Measurements from ENCODE around the gene CTDNEP1. TPM values are rescaled to one million over a fixed set of nuclear protein-coding genes. Genes with fewer than 3 reads are reported as not detected.

Gene CTDNEP1
- total and polyA plus RNA-seq, 2 donors (not counting 3 experiments of a cell fraction or from before 2014, with no cell fraction given), result 130 to 143 TPM

- intact Hi-C loops (cut with micrococcal nuclease) (loop anchor here (5.0 kb wide), 1 partner anchor 186 kb away; the partner anchor contains the start of genes FGF11 and TMEM102), dilution Hi-C loops (cut with MboI; ENCODE audit: extremely low pct_ligation_motif_present, low sequenced_read_pairs) (no loop called here)
- no peaks in the 10 kb centered on the region for H3K27me3 ChIP-seq (ENCODE audit: control insufficient read depth in 2 of 2, insufficient read depth in 2 of 2, low read length in 2 of 2)
- H3K9me1 ChIP-seq (replicated peaks; ENCODE audit: control insufficient read depth, extremely low read depth, insufficient read depth, low read length), result no peaks in the 10 kb centered on the region
- H3K4me2 ChIP-seq (ENCODE audit: insufficient read depth, low read length), result peak overlapping the region; percentile 75
- POLR2A ChIA-PET, result no interaction called here
- no peaks in the 10 kb centered on the region for H3K9me3 ChIP-seq (replicated peaks; ENCODE audit: control insufficient read depth, insufficient read depth, low read length)
- FAIRE-seq (peak; percentile 8), DNase-seq (ENCODE audit: low read depth, low spot score) (peak; percentile 42)
- H3K4me3 ChIP-seq (replicated peaks in 1 of 3; ENCODE audit: insufficient read depth in 1 of 3, low read depth in 1 of 3, low read length in 3 of 3), result peak overlapping the region; percentile 57 to 87 (median 83)
- H3K9ac ChIP-seq (replicated peaks; ENCODE audit: extremely low read depth, insufficient read depth, low read length), result peak overlapping the region; percentile 80
- H3K4me1 ChIP-seq (ENCODE audit: control insufficient read depth, extremely low read depth, insufficient read depth, low read length), result peaks cover 23% of the 10 kb centered on the region
- H2AFZ ChIP-seq (ENCODE audit: low read depth, low read length), result no peak overlapping the region
- H3K36me3 ChIP-seq (ENCODE audit: control insufficient read depth in 2 of 2, extremely low read depth in 1 of 2, insufficient read depth in 2 of 2, low read length in 2 of 2), result peaks cover 0 to 15% of the 10 kb centered on the region in 2 experiments
- no TSS peak for BruUV-seq (replicated peaks)
- peak overlapping the region; percentile 30 for H3K27ac ChIP-seq (ENCODE audit: insufficient read depth, low read depth, low read length)
- TF ChIP-seq FOS (IDR thresholded peaks at IDR 0.05; ENCODE audit: borderline replicate concordance, insufficient read depth, low read length), result no peak
- TF ChIP-seq JUN (IDR thresholded peaks at IDR 0.05; ENCODE audit: borderline replicate concordance, insufficient read depth, insufficient read length, low read depth), result no peak
- no peak for TF ChIP-seq GATA2 (IDR thresholded peaks at IDR 0.05; ENCODE audit: insufficient read depth, insufficient read length, low read depth, low read length)
- CTCF ChIA-PET, result interaction anchor here (0.6 to 1.2 kb wide), 3 partner anchors 8 to 52 kb away, joined by 3 to 5 read pairs (median 3); no protein-coding TSS in a partner anchor
- H3K79me2 ChIP-seq (ENCODE audit: control insufficient read depth, insufficient read depth, low read length), result peaks cover 65% of the 10 kb centered on the region
- no peaks in the 10 kb centered on the region for H4K20me1 ChIP-seq (replicated peaks; ENCODE audit: control insufficient read depth, extremely low read depth, insufficient read depth, low read length)
Measured at GRCh38 chr17:7250695-7251627, 573 bp downstream of the CTDNEP1 start.

GRCh38 chr17:7249830-7250229 lies 1.7 kb downstream of the CTDNEP1 start:
- H3K4me1 ChIP-seq (ENCODE audit: control insufficient read depth, extremely low read depth, insufficient read depth, low read length), result peaks cover 23% of the 10 kb centered on the region
- dilution Hi-C loops (cut with MboI; ENCODE audit: extremely low pct_ligation_motif_present, low sequenced_read_pairs), result no loop called here
- no peaks in the 10 kb centered on the region for H3K27me3 ChIP-seq (ENCODE audit: control insufficient read depth in 2 of 2, insufficient read depth in 2 of 2, low read length in 2 of 2)
- H3K36me3 ChIP-seq (ENCODE audit: control insufficient read depth in 2 of 2, extremely low read depth in 1 of 2, insufficient read depth in 2 of 2, low read length in 2 of 2), result peaks cover 0 to 15% of the 10 kb centered on the region in 2 experiments
- peaks cover 65% of the 10 kb centered on the region for H3K79me2 ChIP-seq (ENCODE audit: control insufficient read depth, insufficient read depth, low read length)
- H3K9ac ChIP-seq (replicated peaks; ENCODE audit: extremely low read depth, insufficient read depth, low read length), result peak overlapping the region; percentile 80
- peak overlapping the region; percentile 30 for H3K27ac ChIP-seq (ENCODE audit: insufficient read depth, low read depth, low read length)
- FAIRE-seq, result no peak
- intact Hi-C loops (cut with micrococcal nuclease), result loop anchor here (5.0 kb wide), 1 partner anchor 187 kb away; the partner anchor contains the start of genes FGF11 and TMEM102
- no peaks in the 10 kb centered on the region for H4K20me1 ChIP-seq (replicated peaks; ENCODE audit: control insufficient read depth, extremely low read depth, insufficient read depth, low read length)
- no peaks in the 10 kb centered on the region for H3K9me1 ChIP-seq (replicated peaks; ENCODE audit: control insufficient read depth, extremely low read depth, insufficient read depth, low read length)
- CTCF ChIA-PET, result interaction anchor here (0.7 kb wide), 1 partner anchor 204 kb away, joined by 4 read pairs; no protein-coding TSS in a partner anchor
- POLR2A ChIA-PET, result no interaction called here
- H2AFZ ChIP-seq (ENCODE audit: low read depth, low read length), result no peak overlapping the region
- peak overlapping the region; percentile 75 for H3K4me2 ChIP-seq (ENCODE audit: insufficient read depth, low read length)
- no peaks in the 10 kb centered on the region for H3K9me3 ChIP-seq (replicated peaks; ENCODE audit: control insufficient read depth, insufficient read depth, low read length)
- H3K4me3 ChIP-seq (replicated peaks in 1 of 3; ENCODE audit: insufficient read depth in 1 of 3, low read depth in 1 of 3, low read length in 3 of 3), result peak overlapping the region in 1 of 3 experiments; percentile 87
- DNase-seq (ENCODE audit: low read depth, low spot score), result no peak
- TF ChIP-seq FOS (IDR thresholded peaks at IDR 0.05; ENCODE audit: borderline replicate concordance, insufficient read depth, low read length) (no peak), POLR2AphosphoS5 (IDR thresholded peaks at IDR 0.05; ENCODE audit: insufficient read depth, low read depth, low read length) (no peak), MAX (IDR thresholded peaks at IDR 0.05; ENCODE audit: insufficient read depth, insufficient read length) (no peak), EZH2 (IDR thresholded peaks at IDR 0.05; ENCODE audit: borderline replicate concordance, low read depth, low read length, severe bottlenecking) (no peak), CTCF (IDR thresholded peaks at IDR 0.05; ENCODE audit: extremely low read depth in 1 of 2, insufficient read depth in 1 of 2, low read depth in 1 of 2, low read length in 2 of 2) (no peak), POLR2A (IDR thresholded peaks at IDR 0.05; ENCODE audit: low read depth, low read length) (no peak), GATA2 (IDR thresholded peaks at IDR 0.05; ENCODE audit: insufficient read depth, insufficient read length, low read depth, low read length) (no peak), JUN (IDR thresholded peaks at IDR 0.05; ENCODE audit: borderline replicate concordance, insufficient read depth, insufficient read length, low read depth) (no peak)
- no TSS peak for BruUV-seq (replicated peaks)

Data from endothelial cell of umbilical vein (primary cell).